SH-SY5Y (cell line): ENCODE measurements around the gene KCNH2.
A peak's percentile ranks its signal among the peaks of the same experiment; 100 is the strongest.

Source experiments
- GATA2 ChIP-seq: IDR thresholded peaks from 2 replicates; pipeline ENCODE4 v1.6.1; 2011; ENCODE audit warnings: mild to moderate bottlenecking, low read depth, low read length
- GATA3 ChIP-seq: IDR thresholded peaks from 2 replicates; pipeline ENCODE4 v1.6.1; 2011; ENCODE audit warnings: low read depth, mild to moderate bottlenecking, low read length, moderate library complexity

The KCNH2 gene

GRCh38 chr7:150956395-150957132 is 21.6 kb downstream of the KCNH2 start:
- TF ChIP-seq GATA3 (no peak), GATA2 (no peak)

- TF ChIP-seq GATA3: no peak
- TF ChIP-seq GATA2: peak; percentile 70
Measured at GRCh38 chr7:150955519-150956394, 22.4 kb downstream of the KCNH2 start.

- no peak for TF ChIP-seq GATA2
- TF ChIP-seq GATA3: no peak
Measured at GRCh38 chr7:150954986-150955518, 23.1 kb downstream of the KCNH2 start.

- TF ChIP-seq GATA3: no peak
- TF ChIP-seq GATA2: no peak
Measured at GRCh38 chr7:150954201-150954985, 23.7 kb downstream of the KCNH2 start.

GRCh38 chr7:150953061-150953997 is 24.8 kb downstream of the KCNH2 start:
- TF ChIP-seq GATA3 (no peak), GATA2 (no peak)

- TF ChIP-seq GATA3 (no peak), GATA2 (no peak)
Measured at GRCh38 chr7:150952331-150953050, 25.6 kb downstream of the KCNH2 start.

- TF ChIP-seq GATA2 (no peak), GATA3 (no peak)
Measured at GRCh38 chr7:150951521-150951920, 26.6 kb downstream of the KCNH2 start.

GRCh38 chr7:150951181-150951520 is 27.0 kb downstream of the KCNH2 start:
- TF ChIP-seq GATA3 (no peak), GATA2 (no peak)

GRCh38 chr7:150950496-150951180 is 27.5 kb downstream of the KCNH2 start:
- TF ChIP-seq GATA3: no peak
- no peak for TF ChIP-seq GATA2

GRCh38 chr7:150949971-150950491 is 28.1 kb downstream of the KCNH2 start:
- TF ChIP-seq GATA3 (no peak), GATA2 (no peak)

GRCh38 chr7:150949564-150949963 is 28.6 kb downstream of the KCNH2 start:
- TF ChIP-seq GATA3 (no peak), GATA2 (no peak)
